ENCODE data around the gene PBX3.

DNA sequence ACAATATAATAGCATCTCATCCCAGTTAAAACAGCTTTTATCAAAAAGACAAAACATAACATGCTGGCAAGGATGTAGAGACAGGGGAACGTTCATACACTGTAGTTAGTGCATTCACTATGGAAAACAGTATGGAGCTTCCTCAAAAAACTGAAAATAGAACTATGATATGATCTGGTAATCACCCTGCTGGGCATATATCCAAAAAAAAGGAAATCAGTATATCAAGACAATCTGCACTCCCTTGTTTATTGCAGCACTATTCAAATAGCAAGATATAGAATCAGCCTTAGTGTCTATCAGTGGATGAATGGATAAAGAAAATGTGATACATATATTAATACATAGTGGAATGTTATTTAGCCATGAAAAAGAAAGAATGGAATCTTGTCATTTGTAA lies 88.5 kb downstream of the PBX3 start:
- TF ChIP-seq TARDBP (IDR thresholded peaks at IDR 0.05; ENCODE audit: borderline replicate concordance) (no peak), E2F4 (IDR thresholded peaks at IDR 0.05; ENCODE audit: low read depth, low read length) (no peak), USF1 (IDR thresholded peaks at IDR 0.05; ENCODE audit: borderline replicate concordance, extremely low read length, insufficient read depth, low read depth, low read length) (no peak), JUNB (IDR thresholded peaks at IDR 0.05) (no peak)
